Stimulated activated CD8-positive, alpha-beta memory T cell treated with anti-CD3 and anti-CD28 coated beads, Interleukin-12 subunit alpha, Interleukin-12 subunit beta, amount 100 ng/mL, for 4 hours (primary cell): ENCODE results near the gene PRKAG1.

Experiments used
- DNase-seq: peaks from one replicate; pipeline ENCODE4 v3.0.0-alpha.2; 2020; ENCODE audit warnings: low read depth

PRKAG1 gene

GRCh38 chr12:49010092-49010668 is 8.4 kb downstream of the PRKAG1 start:
- no peak for DNase-seq

DNA sequence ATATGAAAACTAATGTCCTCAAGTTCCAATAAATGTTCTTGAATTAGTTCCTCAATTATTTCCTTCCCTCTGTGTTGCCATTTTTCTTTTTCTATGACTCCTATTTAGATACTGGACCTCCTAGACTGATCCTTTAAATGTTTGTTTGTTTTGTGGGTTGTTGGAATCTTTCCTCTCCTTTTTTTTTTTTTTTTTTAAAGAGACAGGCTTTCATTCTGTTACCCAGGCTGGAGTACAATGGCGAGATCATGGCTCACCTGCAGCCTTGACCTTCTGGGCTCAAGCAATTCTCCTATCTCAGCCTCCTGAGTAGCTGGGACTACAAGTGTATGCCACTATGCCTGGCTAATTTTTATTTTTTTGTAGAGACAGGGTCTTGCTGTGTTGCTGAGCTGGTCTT is 9.6 kb downstream of the PRKAG1 start:
- no peak for DNase-seq

DNA sequence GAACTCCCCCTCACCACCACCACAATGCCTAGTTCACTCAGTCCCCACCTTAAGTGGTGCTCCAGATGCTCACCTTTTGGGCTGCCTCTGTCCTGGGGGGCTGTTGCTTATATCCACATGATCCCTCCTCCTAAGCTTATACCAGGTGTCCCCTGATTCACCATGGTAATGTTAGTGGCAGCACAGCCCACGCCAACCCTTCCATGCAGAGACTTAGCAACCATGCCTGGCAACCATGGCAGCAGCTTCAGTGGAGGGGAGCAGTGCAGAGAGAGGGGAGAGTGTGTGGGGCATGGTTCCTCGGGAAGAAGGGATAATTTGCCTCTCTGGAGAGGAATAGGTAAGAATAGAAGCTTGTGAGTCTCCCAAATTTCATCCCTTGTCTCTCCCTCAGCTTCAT is 18.2 kb downstream of the PRKAG1 start:
- no peak for DNase-seq

DNA sequence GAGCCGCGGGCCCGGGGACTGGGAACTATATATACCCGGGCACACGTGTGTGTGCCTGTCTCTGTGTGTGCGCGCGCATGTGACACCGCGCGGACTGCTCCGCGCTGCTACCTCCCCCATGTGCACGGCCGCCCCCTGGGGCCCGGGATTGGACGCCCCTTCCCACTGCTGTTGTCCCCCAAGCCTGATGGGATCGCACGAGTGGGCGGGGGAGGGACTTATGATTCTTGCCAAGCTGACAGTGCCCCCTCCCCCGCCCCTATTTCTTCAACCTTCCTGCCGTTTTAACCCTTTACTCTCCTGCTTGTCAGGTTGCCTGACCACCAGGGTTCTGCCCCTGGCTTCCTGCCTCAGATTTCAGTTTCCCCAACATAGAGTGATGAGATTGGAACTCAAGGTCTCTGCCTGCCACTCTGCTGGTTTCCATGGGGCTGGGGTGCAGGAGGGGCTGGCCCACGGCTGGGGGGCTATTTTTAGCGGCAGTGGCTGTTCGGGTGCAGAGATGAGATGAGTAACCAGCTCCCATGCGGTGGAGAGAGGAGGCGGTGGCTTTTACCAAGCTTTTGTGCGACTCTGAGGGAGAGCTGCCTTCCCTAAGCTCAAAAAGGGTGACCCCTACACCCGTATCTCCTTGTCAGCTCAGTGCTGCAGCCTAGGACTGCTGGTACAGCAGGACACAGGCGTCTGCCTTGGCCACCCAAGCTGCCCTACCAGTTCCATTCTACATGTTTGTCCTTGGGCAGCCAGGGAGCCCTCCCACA is 19.0 kb downstream of the PRKAG1 start, which contains the start of gene DDN:
Gene DDN, minus strand, starts transcription at position 5 of the 761 bp plus-strand sequence. CDS start 88 bp downstream, outside the sequence.
- DNase-seq, result peak; percentile 28

- DNase-seq, result peak; percentile 13
Measured at GRCh38 chr12:48998497-48999353, 19.9 kb downstream of the PRKAG1 start.

DNA sequence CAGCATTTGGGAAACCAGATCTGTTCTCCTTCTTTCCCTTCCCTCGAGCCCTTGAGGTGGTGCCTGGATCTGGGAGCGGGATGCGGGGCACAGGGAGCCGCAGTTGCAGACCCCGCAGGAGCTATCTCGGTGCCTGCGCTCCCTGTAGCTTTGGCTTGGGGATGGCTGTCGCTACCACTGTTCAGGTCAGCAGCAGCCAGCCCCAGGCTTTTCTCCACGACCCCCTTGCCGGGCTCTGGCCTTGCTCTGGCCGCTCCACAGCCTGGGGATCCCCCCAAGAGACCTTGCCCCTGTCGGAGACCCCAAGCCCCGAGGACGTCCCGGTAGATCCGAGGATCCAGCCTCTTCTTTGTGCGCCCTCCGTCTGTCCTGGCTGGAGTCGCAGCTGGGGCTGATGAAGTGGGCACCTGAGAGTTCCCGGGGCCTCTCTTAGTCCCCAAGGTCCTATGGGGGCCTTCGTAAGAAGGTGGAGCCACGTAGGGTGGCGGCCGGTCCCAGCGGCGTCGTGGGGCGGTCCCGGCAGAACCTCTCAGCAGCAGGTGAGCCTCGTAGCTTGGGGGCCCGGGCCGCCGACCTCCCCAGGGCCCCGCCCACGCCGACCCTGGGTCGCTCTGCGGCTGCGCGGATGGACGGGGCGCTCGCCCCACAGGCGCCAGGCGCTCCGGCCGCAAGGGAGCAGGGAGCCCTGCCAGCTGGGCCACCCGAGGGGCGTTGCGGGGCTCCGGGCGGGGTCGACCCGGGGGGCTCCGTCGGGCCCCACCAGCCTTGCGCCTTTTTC is 20.7 kb downstream of the PRKAG1 start:
- peak; percentile 20 for DNase-seq

DNA sequence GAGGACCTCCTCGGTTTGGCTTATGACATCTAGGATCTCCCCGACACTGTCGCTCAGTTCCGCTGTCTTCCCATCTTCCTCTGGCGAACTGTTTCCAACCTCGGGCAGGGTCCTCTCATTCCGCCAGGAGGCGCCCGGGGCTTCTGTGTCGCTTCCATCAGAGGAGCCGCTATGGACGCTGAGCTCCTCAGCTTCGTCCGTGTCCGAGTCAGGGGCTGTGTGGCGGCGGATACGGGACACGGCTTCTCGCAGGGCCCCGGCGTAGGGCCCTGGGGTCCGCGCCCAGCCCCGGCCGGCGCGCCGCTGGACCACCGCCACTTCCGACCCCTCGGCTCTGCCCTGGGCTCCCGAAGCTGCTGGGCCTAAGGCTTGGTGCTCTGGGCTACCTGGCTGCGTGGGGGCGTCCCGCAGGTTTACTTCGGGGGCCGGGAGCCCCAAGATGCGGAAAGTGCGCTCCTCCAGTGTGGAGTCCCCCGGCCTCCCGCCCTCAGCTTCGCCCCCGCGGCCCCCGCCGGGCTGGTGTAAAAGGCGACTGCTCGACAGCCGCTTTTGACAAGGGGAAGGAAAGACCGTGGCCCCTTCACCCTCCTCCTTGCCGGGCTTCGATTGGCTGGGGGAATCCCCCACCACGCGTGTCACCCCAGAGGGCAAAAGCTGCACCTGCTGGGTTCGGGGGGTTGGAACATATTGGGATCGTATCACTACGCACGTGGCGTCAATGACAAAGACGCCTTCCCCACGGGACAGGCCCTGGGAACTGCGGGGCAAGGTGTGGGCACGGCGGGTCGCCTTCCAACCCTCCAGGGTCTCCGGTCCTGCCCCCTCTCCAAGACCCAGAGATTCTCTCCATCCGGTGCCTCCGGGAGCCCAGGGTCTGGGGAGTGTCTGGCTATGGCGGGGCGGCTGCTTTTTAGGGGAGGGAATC is 21.5 kb downstream of the PRKAG1 start:
- peak; percentile 48 for DNase-seq

- DNase-seq, result no peak
Measured at GRCh38 chr12:48995086-48995879, 23.3 kb downstream of the PRKAG1 start.

- DNase-seq, result no peak
Measured at GRCh38 chr12:48994224-48995085, 24.1 kb downstream of the PRKAG1 start.

- DNase-seq, result no peak
Measured at GRCh38 chr12:48993787-48994186, 24.8 kb downstream of the PRKAG1 start.

DNA sequence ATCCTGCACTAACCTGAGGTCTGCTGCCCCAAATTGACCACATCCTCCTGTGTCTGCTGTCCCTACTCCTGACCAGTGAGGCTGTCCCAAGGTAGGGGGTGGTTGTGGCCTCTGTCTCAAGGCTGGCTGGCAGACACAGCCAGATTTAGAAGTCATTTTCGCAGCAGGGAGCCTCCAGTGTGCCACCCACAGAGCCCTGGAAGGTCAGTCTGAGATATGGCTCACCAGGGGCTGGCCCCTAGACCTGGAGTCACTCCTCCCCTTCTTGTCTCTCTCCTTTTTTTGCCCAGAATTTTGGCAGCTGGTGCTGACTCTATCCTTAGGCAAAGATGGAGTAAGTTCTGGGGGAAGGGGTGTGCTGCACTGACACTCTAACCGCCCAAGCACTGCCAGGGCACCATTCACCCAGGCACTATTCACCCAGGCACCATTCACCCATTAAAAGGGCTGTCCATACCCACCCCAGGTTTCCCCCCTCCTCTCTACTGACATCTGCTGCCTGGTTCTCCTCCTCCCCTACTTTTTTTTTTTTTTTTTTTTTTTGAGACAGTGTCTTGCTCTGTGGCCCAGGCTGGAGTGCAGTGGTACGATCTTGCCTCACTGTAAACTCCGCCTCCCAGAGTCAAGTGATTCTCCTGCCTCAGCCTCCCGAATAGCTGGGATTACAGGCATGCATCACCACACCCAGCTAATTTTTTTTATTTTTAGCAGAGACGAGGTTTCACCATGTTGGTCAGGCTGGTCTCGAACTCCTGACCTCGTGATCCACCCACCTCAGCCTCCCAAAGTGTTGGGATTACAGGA is 27.1 kb downstream of the PRKAG1 start:
- DNase-seq, result no peak

DNA sequence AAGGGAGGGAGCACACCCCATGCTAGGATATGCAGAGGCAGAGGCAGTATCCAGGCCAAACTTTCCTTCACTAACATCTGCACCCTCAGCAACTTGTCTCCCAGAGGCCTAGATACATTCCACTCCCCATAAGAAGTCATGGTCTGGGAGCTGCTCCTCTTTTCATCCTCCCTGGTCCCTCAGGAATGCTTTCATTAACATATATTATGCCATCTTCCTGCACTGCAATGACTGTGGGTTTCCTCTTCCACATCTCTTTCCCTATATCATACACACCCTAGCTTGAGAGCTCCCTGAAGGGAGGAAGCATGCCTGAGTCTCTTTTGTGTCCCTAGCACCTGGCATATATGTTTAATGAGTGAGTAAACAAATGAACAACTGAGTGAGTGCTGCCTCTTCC is 28.0 kb downstream of the PRKAG1 start:
- DNase-seq, result no peak

- peak; percentile 41 for DNase-seq
Measured at GRCh38 chr12:48988030-48988649, 30.4 kb downstream of the PRKAG1 start.

DNA sequence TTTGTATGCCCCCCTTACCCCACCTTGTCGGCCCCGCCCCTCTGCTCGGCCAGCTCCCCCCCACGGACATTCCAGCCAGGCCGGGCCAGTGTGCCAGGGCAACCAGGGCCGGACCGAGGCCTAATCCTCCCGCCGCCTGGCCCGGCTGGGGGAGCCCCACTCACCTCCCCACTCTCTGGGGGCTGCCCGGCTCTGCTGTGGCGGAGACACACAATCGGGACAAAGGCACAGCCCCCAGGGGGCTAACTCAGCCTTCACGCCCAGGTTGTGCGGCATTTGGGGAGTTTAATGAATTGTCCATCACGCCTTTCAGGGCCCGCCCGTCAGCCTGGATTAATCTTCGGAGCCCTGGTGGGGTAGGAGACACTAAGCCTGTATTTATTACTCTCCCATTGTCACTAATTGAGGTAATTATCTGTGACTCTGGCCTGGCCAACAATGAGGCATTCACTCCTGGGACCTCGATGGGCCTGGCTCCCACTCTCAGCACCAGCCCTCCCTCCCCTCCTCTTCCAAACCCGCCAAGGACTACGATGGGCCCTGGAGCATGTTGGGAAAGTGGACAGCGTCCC is 31.8 kb downstream of the PRKAG1 start:
- no peak for DNase-seq

DNA sequence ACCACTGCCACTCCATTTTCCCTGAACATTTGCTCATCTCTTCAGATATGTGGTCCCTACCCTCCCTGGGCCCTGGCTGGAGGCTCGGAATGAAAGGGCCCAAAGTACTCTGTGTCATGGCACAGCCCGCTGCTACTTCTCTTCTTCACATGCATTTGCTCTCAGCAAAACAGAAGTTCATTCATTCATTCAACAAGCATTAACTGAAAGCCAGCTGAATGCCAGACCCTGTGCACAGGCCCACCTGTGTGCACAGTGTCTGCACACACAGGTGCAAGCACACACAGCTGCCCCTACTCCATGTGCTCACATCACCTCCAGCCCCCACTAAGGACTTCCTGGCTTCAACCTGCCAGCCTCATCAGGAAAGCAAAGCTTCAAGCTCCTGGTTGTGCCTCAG is 32.7 kb downstream of the PRKAG1 start:
- DNase-seq, result no peak

GRCh38 chr12:48985475-48985897 is 33.1 kb downstream of the PRKAG1 start:
- no peak for DNase-seq

- DNase-seq, result no peak
Measured at GRCh38 chr12:48982397-48983080, 36.0 kb downstream of the PRKAG1 start.
